H1 (cell line): ENCODE results near the gene CORO7. TPM values are rescaled to one million over a fixed set of nuclear protein-coding genes. Genes with fewer than 3 reads are reported as not detected.

Experiments
- BCL11A ChIP-seq, 2 experiments: IDR thresholded peaks; one replicate each; pipeline ENCODE4 v1.6.1; 2011; ENCODE audit warnings: low read depth in 2 of 2, low read length in 2 of 2, mild to moderate bottlenecking in 2 of 2
- SP1 ChIP-seq: IDR thresholded peaks from 2 replicates; pipeline ENCODE4 v1.6.1; 2011; ENCODE audit warnings: low read depth, low read length
- SP4 ChIP-seq: IDR thresholded peaks from 2 replicates; pipeline ENCODE4 v1.6.1; 2012; ENCODE audit warnings: low read length, inconsistent platforms
- TEAD4 ChIP-seq: IDR thresholded peaks from 2 replicates; pipeline ENCODE4 v1.6.1; 2012; ENCODE audit warnings: low read depth, low read length, inconsistent platforms, mixed read lengths
- ZNF274 ChIP-seq: IDR thresholded peaks from 2 replicates; pipeline ENCODE4 v1.7.0; 2012; ENCODE audit warnings: low read length, borderline replicate concordance; ENCODE audit errors: extremely low read depth
- polyA plus RNA-seq, 7 experiments: library from polyadenylated mRNA; depleted of rRNA in 3 of 7; stranded (reverse) in 5 of 7; unstranded in 2 of 7; fragments of >200 nt in 5 of 7; fragments of 200-250 nt in 2 of 7; gene quantifications; 1 replicate in 5 of 7; 2 replicates in 1 of 7; 4 replicates in 1 of 7; pipeline versions ENCODE4 v1.2.1 to v1.2.3, GENCODE V29; 2011 to 2013; ENCODE audit warnings: missing spikeins in 2 of 7, mixed read lengths in 2 of 7
- total RNA-seq: library from RNA; stranded (reverse); fragmentation: NEBNext Ultra II Directional; extraction: Animal tissue kit (Norgen Biotek cat#: 25700); gene quantifications from 2 replicates; pipeline ENCODE4 v1.2.1, GENCODE V29; 2021

Gene CORO7
- total and polyA plus RNA-seq, 2 of the 8 experiments (the other 6 are each of a cell fraction or from before 2014, with no cell fraction given) = 25.2 to 29.8 TPM

DNA sequence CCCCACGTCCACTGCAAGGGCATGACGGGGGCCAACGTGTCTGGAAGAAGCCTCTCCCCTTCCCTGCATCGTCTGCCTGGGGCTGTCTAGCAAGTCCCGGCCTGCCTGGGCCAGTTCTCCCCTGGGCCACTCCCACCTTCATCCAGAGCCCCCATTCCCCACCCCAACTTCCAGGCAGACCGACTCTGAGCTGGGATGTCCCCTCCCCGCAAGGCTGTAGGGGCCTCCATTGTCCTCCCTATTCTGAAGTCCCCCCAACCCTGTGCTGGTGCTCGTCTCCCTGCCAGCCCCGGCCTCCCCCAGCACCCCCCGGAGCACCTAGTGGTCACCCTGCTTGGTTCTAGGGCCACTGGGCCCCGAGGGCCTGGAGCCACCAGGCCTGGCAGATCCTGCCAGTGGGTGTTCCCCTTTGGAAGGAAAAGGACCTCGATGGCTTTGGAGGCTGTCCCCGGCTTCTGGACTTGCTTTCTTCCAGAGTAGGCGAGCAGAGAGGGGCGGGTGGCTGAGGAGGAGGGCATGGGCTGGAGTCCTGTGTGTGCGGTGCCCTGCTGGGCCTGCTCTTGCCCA, 95.7 kb downstream of the CORO7 start (continued):
- TF ChIP-seq BCL11A (IDR thresholded peaks at IDR 0.05; ENCODE audit: low read depth in 2 of 2, low read length in 2 of 2) (no peak), TEAD4 (no peak), SP1 (no peak), SP4 (no peak), ZNF274 (no peak)
